HCT116 (cell line): Measurements from ENCODE around the gene KRTAP5-9. TPM values are rescaled to one million over a fixed set of nuclear protein-coding genes. Genes with fewer than 3 reads are reported as not detected.
"Not testable (repeated sequence)": the region's sequence is repeated elsewhere in the genome, so short reads cannot be mapped to it uniquely, and the experiment has no call there.

Experiments
- ATAC-seq: fragments of 200-7000 bp; cut with Tn5 transposase; 2 replicates; pipeline ENCODE4 v1.9.1; 2020; ENCODE audit warnings: mild to moderate bottlenecking, moderate library complexity
- BruUV-seq: library from RNA; stranded (reverse); fragments of 400-500 nt; replicated peaks from 2 replicates; lab custom pipeline; 2021; lab: Mats Ljungman, UMichigan
- CTCF ChIA-PET: fragments of 300-600 bp; sonication (Branson Sonifier 250); formaldehyde crosslinking; loops from one replicate; lab custom pipeline; 2021; ENCODE audit warnings: antibody characterized with exemption; lab: Charles Lee
- POLR2A ChIA-PET: fragments of 300-600, 350-600 bp; sonication (Branson Sonifier 250); formaldehyde crosslinking; loops from one replicate; lab custom pipeline; 2021; ENCODE audit warnings: antibody characterized with exemption; lab: Charles Lee
- RAD21 ChIA-PET, 2 experiments: fragments of 300-600 bp; sonication (Branson Sonifier 250); formaldehyde crosslinking; loops; one replicate each; lab custom pipeline; 2023; ENCODE audit warnings: low total read pairs in 2 of 2; ENCODE audit not compliant: uncharacterized antibody in 2 of 2, unreplicated experiment in 2 of 2, low non-redundant PET in 1 of 2; lab: Charles Lee
- DNase-seq: peaks from one replicate; pipeline ENCODE4 v3.0.0-alpha.2; 2010; ENCODE audit warnings: low read depth, low spot score
- H2AFZ ChIP-seq: fragments of 200-600 bp; shearing (Covaris generic), sonication (generic); 2 replicates; pipeline ENCODE4 v1.6.1; 2017; ENCODE audit warnings: low read depth, mixed run types, mixed read lengths, antibody characterized with exemption, low read length; ENCODE audit not compliant: poor library complexity, severe bottlenecking
- H3K27ac ChIP-seq: 2 replicates; pipeline ENCODE4 v1.5.1; 2012; ENCODE audit warnings: low read depth, low read length
- H3K27me3 ChIP-seq: fragments of 200-600 bp; sonication (generic); 2 replicates; pipeline ENCODE4 v1.6.1; 2016; ENCODE audit warnings: mixed run types, low read length, mixed read lengths; ENCODE audit not compliant: insufficient read depth
- H3K36me3 ChIP-seq, 2 experiments: fragments of 200-500 bp in 1 of 2; fragments of 200-600 bp in 1 of 2; sonication (Bioruptor generic) in 1 of 2; sonication (generic) in 1 of 2; 2 replicates each; pipeline versions ENCODE4 v1.5.1 to v1.6.1; 2014 to 2016; ENCODE audit warnings: low read length in 2 of 2, inconsistent platforms in 1 of 2, mixed read lengths in 1 of 2, mixed run types in 1 of 2; ENCODE audit not compliant: insufficient read depth in 2 of 2, control insufficient read depth in 1 of 2
- H3K4me1 ChIP-seq, 2 experiments: fragments of 200-600 bp in 1 of 2; sonication (generic) in 1 of 2; 2 replicates each; pipeline versions ENCODE4 v1.5.1 to v1.6.1; 2012 to 2017; ENCODE audit warnings: low read length in 2 of 2, inconsistent platforms in 1 of 2, mild to moderate bottlenecking in 1 of 2, mixed read lengths in 1 of 2, mixed run types in 1 of 2, moderate library complexity in 1 of 2; ENCODE audit not compliant: insufficient read depth in 2 of 2, control insufficient read depth in 1 of 2
- H3K4me2 ChIP-seq: fragments of 200-600 bp; sonication (generic); 2 replicates; pipeline ENCODE4 v1.6.1; 2017; ENCODE audit warnings: mixed run types, low read length, mixed read lengths
- H3K4me3 ChIP-seq, 2 experiments: fragments of 200-600 bp in 1 of 2; sonication (generic) in 1 of 2; replicated peaks in 1 of 2; 2 replicates each; pipeline ENCODE4 v1.5.1; 2011 to 2016; ENCODE audit warnings: low read length in 2 of 2, control low read depth in 1 of 2, low read depth in 1 of 2, mild to moderate bottlenecking in 1 of 2, mixed read lengths in 1 of 2, mixed run types in 1 of 2
- H3K79me2 ChIP-seq: fragments of 200-600 bp; sonication (generic); 2 replicates; pipeline ENCODE4 v1.6.1; 2017; ENCODE audit warnings: mild to moderate bottlenecking, mixed run types, low read length, moderate library complexity, mixed read lengths; ENCODE audit not compliant: insufficient read depth
- H3K9ac ChIP-seq: fragments of 200-600 bp; sonication (generic); 2 replicates; pipeline ENCODE4 v1.6.1; 2016; ENCODE audit warnings: low read length, mixed read lengths
- H3K9me2 ChIP-seq: fragments of 200-600 bp; sonication (generic), shearing (Covaris generic); 2 replicates; pipeline ENCODE4 v1.6.1; 2017; ENCODE audit warnings: mixed run types, mild to moderate bottlenecking, moderate library complexity; ENCODE audit not compliant: insufficient read depth
- H3K9me3 ChIP-seq, 2 experiments: fragments of 200-500 bp in 1 of 2; fragments of 200-600 bp in 1 of 2; sonication (Bioruptor generic) in 1 of 2; sonication (generic) in 1 of 2; 2 replicates each; pipeline ENCODE4 v1.6.1; 2014 to 2017; ENCODE audit warnings: low read length in 2 of 2, mixed read lengths in 2 of 2, inconsistent platforms in 1 of 2, low read depth in 1 of 2, mild to moderate bottlenecking in 1 of 2, mixed run types in 1 of 2, moderate library complexity in 1 of 2; ENCODE audit not compliant: control insufficient read depth in 1 of 2, insufficient read depth in 1 of 2
- H4K20me1 ChIP-seq: fragments of 200-600 bp; sonication (generic), shearing (Covaris generic); 2 replicates; pipeline ENCODE4 v1.6.1; 2017; ENCODE audit warnings: mixed run types, mild to moderate bottlenecking, moderate library complexity; ENCODE audit not compliant: insufficient read depth
- CBX3 ChIP-seq: IDR thresholded peaks from 2 replicates; pipeline ENCODE4 v1.6.1; 2012; ENCODE audit warnings: low read depth
- CTCF ChIP-seq, 3 experiments: fragments of 200-600 bp in 1 of 3; sonication (generic) in 1 of 3; IDR thresholded peaks in 2 of 3; conservative IDR thresholded peaks in 1 of 3; 2 replicates each; pipeline ENCODE4 v1.5.1; 2012 to 2017; ENCODE audit warnings: low read depth in 2 of 3, low read length in 2 of 3, antibody characterized with exemption in 1 of 3, borderline replicate concordance in 1 of 3, control low read depth in 1 of 3, mild to moderate bottlenecking in 1 of 3, mixed read lengths in 1 of 3, mixed run types in 1 of 3, moderate library complexity in 1 of 3; ENCODE audit not compliant: insufficient read depth in 1 of 3
- EGR1 ChIP-seq: IDR thresholded peaks from 2 replicates; pipeline ENCODE4 v1.6.1; 2012; ENCODE audit warnings: low read depth
- ELF1 ChIP-seq: IDR thresholded peaks from 2 replicates; pipeline ENCODE4 v1.6.1; 2012; ENCODE audit warnings: low read depth, borderline replicate concordance
- POLR2A ChIP-seq: IDR thresholded peaks from 2 replicates; pipeline ENCODE4 v1.7.0; 2011; ENCODE audit warnings: borderline replicate concordance; ENCODE audit not compliant: insufficient read depth, insufficient read length; ENCODE audit errors: extremely low read depth
- REST ChIP-seq: IDR thresholded peaks from 2 replicates; pipeline ENCODE4 v1.6.1; 2012; ENCODE audit warnings: low read depth
- SIN3A ChIP-seq: IDR thresholded peaks from 2 replicates; pipeline ENCODE4 v1.6.1; 2012; ENCODE audit warnings: low read depth
- SP1 ChIP-seq: IDR thresholded peaks from 2 replicates; pipeline ENCODE4 v1.6.1; 2012; ENCODE audit warnings: low read depth
- TCF7L2 ChIP-seq: IDR thresholded peaks from 2 replicates; pipeline ENCODE4 v1.7.0; 2011; ENCODE audit warnings: borderline replicate concordance, inconsistent platforms; ENCODE audit not compliant: insufficient read depth, insufficient read length; ENCODE audit errors: extremely low read depth
- ZFX ChIP-seq: fragments of 450-650 bp; IDR thresholded peaks from 2 replicates; pipeline ENCODE4 v1.6.1; 2017
- intact Hi-C: fragments of 100-400 bp; cut with micrococcal nuclease; formaldehyde crosslinking; loops from 2 replicates; pipeline ENCODE4 v1.10.0; 2022
- total RNA-seq: library from RNA; stranded (reverse); gene quantifications from one replicate; pipeline ENCODE4 v1.2.1, GENCODE V29; 2021; ENCODE audit not compliant: unreplicated experiment
- TF ChIP-seq, protein P1 (sequence below): IDR thresholded peaks from 2 replicates; pipeline ENCODE4 v1.6.1; 2012
- TF ChIP-seq, protein P2 (sequence below): IDR thresholded peaks from 2 replicates; pipeline ENCODE4 v1.6.1; 2012

KRTAP5-9 gene
- total RNA-seq, 1 experiment from 2014 or later: 0.27 TPM

DNA sequence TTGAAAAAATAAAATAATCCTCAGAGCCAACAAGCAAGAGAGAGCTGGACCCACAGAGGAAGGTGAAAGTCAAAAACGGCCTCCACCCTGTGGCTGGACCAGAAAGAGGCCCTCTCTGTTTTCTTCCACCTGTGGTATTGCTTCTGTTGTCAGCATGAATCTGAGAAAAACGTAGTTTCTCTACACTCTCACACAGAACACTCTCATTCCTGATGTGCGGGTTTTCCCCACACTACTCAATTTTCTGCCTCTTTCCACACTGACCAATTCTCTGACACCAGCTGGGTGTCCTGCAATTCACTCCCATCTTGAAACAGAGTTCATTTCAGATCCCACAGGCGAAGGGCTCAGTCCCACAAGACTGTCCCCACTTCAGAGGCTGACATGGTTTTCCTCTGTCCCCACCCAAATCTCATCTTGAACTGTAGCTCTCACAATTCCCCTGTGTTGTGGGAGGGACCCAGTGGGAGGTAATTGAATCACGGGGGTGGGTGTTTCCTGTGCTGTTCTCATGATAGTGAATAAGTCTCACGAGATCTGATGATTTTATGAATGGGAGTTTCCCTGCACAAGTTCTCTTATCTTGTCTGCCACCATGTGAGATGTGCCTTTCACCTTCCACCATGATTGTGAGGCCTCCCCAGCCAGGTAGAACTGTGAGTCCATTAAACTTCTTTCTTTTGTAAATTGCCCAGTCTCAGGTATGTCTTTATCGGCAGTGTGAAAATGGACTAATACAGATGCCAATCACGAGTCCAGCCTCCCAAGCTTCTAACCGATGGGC lies 7.5 kb upstream of the KRTAP5-9 start:
- H3K4me2 ChIP-seq, H3K9ac ChIP-seq, H3K27me3 ChIP-seq, ATAC-seq, DNase-seq, H3K79me2 ChIP-seq, H2AFZ ChIP-seq, H3K27ac ChIP-seq, intact Hi-C loops, H3K4me3 ChIP-seq, H4K20me1 ChIP-seq, H3K9me3 ChIP-seq, RAD21 ChIA-PET, BruUV-seq, H3K36me3 ChIP-seq, H3K9me2 ChIP-seq, POLR2A ChIA-PET: not testable (repeated sequence)
- CTCF ChIA-PET: interaction anchor here (0.9 kb wide), 1 partner anchor 39 kb away, joined by 5 read pairs; no protein-coding TSS in a partner anchor
- H3K4me1 ChIP-seq: peaks cover 0 to 11% of the 10 kb centered on the region in 2 experiments; a peak in 2 of 4 replicates

- H3K9ac ChIP-seq: no peak overlapping the region
- no peak overlapping the region for H2AFZ ChIP-seq
- H3K27ac ChIP-seq: no peak overlapping the region
- no peaks in the 10 kb centered on the region for H3K79me2 ChIP-seq
- H3K36me3 ChIP-seq: no peaks in the 10 kb centered on the region
- POLR2A ChIA-PET: no interaction called here
- TF ChIP-seq ELF1 (no peak), POLR2A (no peak), REST (no peak), SP1 (no peak), TCF7L2 (no peak), CTCF (IDR thresholded peaks at IDR 0.05 in 2 of 3, conservative IDR thresholded peaks at IDR 0.05 in 1 of 3; ENCODE audit: borderline replicate concordance in 1 of 3, insufficient read depth in 1 of 3, low read depth in 2 of 3, low read length in 2 of 3) (no peak), ZFX (no peak), CBX3 (no peak), EGR1 (no peak), SIN3A (no peak)
- TF ChIP-seq, protein P1, sequence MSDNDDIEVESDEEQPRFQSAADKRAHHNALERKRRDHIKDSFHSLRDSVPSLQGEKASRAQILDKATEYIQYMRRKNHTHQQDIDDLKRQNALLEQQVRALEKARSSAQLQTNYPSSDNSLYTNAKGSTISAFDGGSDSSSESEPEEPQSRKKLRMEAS: no peak
- TF ChIP-seq, protein P2, sequence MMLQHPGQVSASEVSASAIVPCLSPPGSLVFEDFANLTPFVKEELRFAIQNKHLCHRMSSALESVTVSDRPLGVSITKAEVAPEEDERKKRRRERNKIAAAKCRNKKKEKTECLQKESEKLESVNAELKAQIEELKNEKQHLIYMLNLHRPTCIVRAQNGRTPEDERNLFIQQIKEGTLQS: no peak
- 0 out of 2 replicates have a peak, but pooled peaks cover under 1% of the 10 kb centered on the region for H3K27me3 ChIP-seq
- CTCF ChIA-PET: no interaction called here
- no TSS peak for BruUV-seq
- RAD21 ChIA-PET: no interaction called here
- H3K4me1 ChIP-seq: peaks cover 0 to 11% of the 10 kb centered on the region in 2 experiments; a peak in 2 of 4 replicates
- DNase-seq: no peak
- no peak overlapping the region for H3K4me3 ChIP-seq
- intact Hi-C loops: no loop called here
- H4K20me1 ChIP-seq: no peaks in the 10 kb centered on the region
- no peak overlapping the region for H3K4me2 ChIP-seq
- no peak for ATAC-seq
- H3K9me2 ChIP-seq: no peaks in the 10 kb centered on the region
- no peaks in the 10 kb centered on the region for H3K9me3 ChIP-seq
Measured at GRCh38 chr11:71542382-71542781, 5.8 kb upstream of the KRTAP5-9 start.
